Activated CD4-positive, alpha-beta T cell treated with anti-CD3 and anti-CD28 coated beads, Interleukin-2, amount 50 U/mL, for 1 hour (primary cell): ENCODE measurements around the gene NBEAL2.
"Not testable (repeated sequence)": the region's sequence is repeated elsewhere in the genome, so short reads cannot be mapped to it uniquely, and the experiment has no call there.

Experiments used
- DNase-seq: peaks from one replicate; pipeline ENCODE4 v3.0.0-alpha.2; 2020

NBEAL2 gene

GRCh38 chr3:47016086-47016933 lies 36.8 kb downstream of the NBEAL2 start:
- DNase-seq, result no peak

DNA sequence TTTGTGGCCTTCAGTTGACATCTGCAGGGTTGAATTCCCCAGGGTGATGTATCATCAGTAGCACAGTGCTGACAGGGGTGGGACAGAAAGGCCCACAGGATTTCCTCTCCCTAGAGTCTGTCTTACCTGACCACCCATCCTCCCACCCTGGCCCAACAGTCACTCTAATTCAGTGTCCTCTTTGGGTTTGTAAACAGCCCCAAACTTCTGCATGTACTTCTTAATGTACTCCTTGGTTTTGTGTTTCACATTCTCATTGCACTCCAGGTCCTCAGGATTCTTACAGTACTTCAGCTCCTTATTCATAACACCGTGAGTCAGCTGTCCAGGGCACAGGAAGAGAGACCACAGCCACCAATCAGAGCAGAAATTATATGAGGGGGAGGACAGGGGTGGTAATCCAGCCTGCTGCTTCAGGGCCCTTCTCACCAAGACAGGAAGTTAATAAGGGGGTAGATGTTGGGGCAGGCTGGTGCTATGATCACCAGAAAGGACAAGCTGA lies 37.5 kb downstream of the NBEAL2 start:
- DNase-seq, result no peak

GRCh38 chr3:47017504-47018268 lies 38.2 kb downstream of the NBEAL2 start:
- DNase-seq, result no peak

GRCh38 chr3:47018269-47018611 lies 38.8 kb downstream of the NBEAL2 start:
- no peak for DNase-seq

DNA sequence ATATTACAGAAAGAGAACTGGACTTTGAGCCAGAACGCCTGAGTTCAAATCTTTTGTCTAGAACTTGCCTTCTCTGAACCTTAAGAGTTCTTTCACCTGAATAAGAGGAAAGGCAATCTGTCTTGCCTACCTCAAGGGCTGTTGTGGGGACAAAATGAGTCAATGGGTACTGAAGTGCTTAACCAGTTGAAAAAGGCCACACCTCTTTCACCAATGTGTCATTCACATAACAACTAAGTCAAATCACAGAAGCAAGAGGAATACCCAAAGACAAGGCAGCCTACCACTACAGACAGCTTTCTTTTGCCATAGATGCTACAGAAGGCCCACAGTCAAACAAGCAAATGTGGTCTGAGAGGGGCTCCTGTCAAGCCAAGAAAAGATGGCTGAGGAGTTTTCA lies 39.7 kb downstream of the NBEAL2 start:
- no peak for DNase-seq

DNA sequence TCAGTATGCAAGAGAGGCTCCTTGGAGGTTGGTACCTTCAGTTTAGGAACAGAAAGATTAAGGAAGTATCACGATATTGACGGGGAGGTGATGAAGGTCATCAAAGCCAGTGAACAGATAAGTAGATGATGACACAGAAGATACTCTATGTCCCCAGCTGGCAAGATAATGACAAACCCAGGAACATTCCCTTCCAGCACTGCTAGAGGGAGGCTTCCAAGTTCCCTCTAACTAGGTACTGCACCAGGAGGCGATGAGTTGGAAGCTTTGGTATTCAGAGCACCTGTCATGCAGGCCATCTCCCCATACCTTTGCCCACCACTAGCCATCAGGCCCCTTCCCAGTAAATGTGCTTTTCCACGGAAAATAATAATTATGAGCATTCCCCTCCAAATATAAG lies 40.8 kb downstream of the NBEAL2 start:
- DNase-seq, result no peak

GRCh38 chr3:47022641-47023071 lies 43.2 kb downstream of the NBEAL2 start:
- no peak for DNase-seq

DNA sequence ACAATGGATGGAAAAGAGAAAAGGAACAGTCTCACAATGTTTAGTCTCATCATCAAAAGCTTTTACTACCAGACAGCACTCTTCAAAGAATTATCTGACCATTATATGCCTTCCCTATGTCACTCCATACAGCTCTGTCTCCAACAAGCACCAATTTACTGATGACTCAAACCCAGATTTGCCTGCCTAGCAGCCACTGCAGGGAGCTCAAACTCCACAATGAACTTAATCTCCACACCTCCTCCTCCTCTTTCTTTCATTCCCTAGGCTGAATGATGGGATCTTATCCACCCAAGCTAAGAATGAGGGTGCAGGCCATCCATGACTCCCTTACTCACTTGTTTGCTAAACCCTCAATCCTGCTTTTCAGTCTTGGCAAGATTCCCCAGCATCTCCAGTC lies 45.5 kb downstream of the NBEAL2 start:
- no peak for DNase-seq

DNA sequence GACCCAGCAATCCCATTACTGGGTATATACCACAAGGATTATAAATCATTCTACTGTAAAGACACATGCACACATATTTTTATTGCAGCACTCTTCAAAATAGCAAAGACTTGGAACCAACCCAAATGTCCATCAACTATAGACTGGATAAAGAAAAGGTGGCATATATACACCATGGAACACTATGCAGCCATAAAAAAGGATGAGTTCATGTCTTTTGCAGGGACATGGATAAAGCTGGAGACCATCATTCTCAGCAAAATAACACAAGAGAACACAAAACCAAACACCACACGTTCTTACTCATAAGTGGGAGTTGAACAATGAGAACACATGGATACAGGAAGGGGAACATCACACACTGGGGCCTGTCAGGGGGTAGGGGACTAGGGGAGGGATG lies 47.0 kb downstream of the NBEAL2 start:
- DNase-seq, result not testable (repeated sequence)

DNA sequence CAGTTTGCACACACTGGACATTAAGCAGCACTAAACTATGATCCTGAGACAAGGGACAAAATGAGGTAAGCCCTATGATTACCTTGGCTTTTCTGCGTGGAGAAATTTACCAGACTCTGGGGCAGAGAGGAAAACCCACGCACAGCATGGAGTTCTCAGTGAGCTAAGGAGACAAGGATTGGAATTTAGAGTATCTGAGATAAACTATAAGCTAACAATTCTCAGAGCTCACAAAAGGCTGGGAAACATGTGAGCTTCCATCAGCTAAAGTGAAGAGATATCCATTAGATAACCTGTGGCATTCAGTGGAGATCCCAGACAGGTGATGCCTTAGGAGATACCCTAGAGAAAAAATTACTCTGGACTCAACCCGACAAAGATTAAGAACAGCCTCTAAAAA lies 48.7 kb downstream of the NBEAL2 start:
- DNase-seq, result no peak

DNA sequence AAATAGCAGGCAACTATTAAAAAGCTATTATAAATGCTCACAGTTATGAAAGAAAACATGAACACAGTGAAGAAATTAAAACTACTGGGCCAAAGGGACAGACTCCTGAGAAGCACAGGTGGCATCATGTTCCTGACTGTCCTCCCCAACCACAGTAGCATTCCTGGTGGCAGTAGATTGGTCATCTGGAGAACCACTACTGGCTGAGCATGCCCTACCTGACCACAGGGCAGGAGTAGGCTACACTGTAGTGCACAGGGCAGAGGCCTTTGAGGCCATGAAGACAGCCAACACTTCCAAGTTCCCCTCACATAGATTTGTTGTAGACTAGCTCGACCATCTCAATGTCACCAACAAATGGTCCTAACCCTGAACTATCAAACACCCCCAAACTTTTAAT lies 49.2 kb downstream of the NBEAL2 start:
- DNase-seq, result no peak

DNA sequence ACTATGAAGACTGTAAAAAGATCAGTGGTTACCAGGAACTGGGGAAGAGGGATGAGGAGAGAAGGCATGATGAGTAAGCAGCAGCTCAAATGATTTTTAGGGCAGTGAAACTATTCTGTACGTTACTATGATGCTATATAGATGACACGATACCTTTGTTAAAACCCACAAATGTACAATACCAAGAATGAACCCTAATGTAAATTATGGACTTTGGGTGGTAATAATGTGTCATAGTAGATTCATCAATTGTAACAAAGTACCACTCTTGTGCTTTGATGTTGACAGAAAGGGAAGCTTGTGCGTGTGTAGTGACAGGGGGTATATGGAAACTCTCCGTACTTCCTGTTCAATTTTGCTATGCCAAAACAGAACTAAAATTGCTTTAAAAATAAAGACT lies 51.6 kb downstream of the NBEAL2 start:
- not testable (repeated sequence) for DNase-seq

- no peak for DNase-seq
These were observed 55.5 kb downstream of the NBEAL2 start for GRCh38 chr3:47034868-47035489.

DNA sequence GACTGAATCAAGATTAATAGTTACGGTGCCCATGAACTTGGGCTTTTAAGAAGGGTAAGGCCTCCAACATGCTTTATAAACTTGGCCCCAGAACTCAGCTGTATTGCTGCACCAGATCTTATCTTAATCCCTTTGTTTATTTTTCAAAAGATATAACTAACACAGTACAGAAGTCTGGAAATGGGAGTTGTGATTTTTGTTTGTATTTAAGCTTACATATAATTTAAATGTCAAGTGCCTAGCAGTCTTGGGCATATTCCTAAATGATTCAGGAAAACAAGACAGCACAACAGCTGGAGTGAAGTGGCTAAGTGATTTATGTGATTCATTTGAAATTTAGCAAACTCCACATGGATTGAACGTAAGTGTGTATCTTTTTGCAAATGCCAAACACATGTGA lies 56.2 kb downstream of the NBEAL2 start:
- DNase-seq, result no peak

DNA sequence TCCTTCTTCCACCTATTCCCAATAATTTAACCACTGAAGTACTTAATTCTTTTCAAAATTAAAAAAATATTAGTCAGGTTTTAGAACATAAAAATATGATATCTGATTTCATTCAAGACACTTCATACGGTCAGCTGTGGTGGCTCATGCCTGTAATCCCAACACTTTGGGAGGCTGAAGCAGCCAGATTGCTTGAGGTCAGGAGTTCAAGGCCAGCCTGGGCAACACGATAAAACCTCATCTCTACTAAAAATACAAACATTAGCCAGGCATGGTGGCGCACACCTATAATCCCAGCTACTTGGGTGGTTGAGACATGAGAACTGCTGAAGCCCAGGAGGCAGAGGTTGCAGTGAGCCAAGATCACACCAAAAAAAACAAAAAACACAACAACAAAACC lies 56.7 kb downstream of the NBEAL2 start:
- DNase-seq, result no peak

DNA sequence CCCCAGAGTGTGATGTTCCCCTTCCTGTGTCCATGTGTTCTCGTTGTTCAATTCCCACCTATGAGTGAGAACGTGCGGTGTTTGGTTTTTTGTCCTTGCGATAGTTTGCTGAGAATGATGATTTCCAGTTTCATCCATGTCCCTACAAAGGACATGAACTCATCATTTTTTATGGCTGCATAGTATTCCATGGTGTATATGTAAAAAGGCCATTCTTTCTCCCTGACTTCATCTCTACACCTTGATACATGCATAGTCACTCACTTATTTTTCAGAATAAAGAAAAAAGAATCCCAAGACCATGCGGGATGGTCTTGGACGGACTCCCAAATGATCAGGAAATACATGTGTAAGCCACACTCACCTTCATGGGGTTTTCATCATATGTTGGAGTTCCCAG lies 57.8 kb downstream of the NBEAL2 start:
- DNase-seq, result not testable (repeated sequence)

GRCh38 chr3:47041114-47041513 lies 61.6 kb downstream of the NBEAL2 start:
- DNase-seq, result no peak

- no peak for DNase-seq
These were observed 62.8 kb downstream of the NBEAL2 start for GRCh38 chr3:47042231-47042791.

GRCh38 chr3:47047069-47047468 lies 67.6 kb downstream of the NBEAL2 start:
- no peak for DNase-seq

GRCh38 chr3:47047673-47048072 lies 68.2 kb downstream of the NBEAL2 start:
- DNase-seq, result no peak

DNA sequence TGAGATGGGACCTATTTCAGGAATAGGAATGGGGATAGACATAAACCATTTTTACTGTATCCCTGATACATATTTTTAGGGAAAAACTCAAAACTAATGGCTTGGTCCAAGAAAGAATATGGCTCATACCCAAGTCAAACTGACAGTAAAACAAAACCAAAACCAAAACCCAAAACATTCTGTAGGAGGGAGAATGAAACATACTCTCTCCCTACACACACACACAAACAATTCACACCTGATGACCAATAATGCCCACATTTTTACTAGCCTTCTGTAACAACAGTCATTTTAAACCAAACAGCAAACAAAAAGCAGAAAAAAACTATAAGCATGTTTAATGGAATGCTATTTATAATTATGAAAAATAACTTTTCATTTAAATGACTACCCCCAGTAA lies 74.9 kb downstream of the NBEAL2 start:
- no peak for DNase-seq

- DNase-seq, result no peak
These were observed 77.2 kb downstream of the NBEAL2 start for GRCh38 chr3:47056705-47057104.

DNA sequence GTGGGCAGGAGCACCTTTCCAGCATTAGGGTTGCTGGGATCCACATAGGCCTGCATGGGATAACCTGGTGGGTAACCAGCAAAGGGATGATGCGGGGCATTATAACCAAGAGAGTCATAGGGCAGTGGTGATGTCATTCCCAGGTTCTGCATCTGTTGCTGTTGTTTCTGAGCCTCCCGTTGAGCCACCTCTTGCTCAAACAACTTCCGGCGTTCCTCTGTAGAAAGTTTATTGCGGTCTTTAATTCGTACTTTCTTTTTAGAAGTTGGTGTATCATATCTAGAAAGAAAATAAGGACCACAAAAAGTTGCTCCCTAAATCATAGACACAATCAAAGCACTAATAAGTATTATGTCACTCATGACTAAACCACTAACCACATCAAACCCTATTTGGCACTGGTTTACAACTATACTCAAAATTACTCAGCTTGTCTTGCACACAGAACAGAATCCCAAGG lies 77.8 kb downstream of the NBEAL2 start:
- peak; percentile 42 for DNase-seq
